Stimulated activated CD4-positive, alpha-beta T cell treated with anti-CD3 and anti-CD28 coated beads, Interleukin-12 subunit alpha, Interleukin-12 subunit beta, amount 100 ng/mL, for 4 hours (primary cell): ENCODE measurements around the gene COL26A1.
A peak's percentile ranks its signal among the peaks of the same experiment; 100 is the strongest.

ENCODE experiments used
- DNase-seq: peaks from one replicate; pipeline ENCODE4 v3.0.0-alpha.2; 2020

Gene COL26A1

DNA sequence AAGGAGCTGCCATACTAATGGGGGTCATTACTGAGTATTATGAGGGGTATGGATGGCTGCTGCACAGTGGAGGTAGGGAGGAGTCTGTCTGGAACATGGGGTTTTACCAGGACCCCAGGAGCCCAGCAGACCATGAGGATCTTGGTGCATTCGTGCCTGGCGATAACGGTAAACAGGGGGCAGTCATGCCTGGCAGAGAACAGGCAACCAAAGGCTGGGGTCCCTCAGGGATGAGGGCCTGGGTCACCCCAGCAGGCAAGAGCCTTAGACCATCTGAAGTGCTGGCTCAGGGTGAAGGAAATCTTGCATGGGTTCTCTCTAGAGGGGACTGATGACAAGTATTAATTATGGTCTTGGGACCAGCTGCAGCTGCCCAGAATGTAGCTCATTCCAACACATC is 220.3 kb downstream of the COL26A1 start:
- DNase-seq: no peak

DNA sequence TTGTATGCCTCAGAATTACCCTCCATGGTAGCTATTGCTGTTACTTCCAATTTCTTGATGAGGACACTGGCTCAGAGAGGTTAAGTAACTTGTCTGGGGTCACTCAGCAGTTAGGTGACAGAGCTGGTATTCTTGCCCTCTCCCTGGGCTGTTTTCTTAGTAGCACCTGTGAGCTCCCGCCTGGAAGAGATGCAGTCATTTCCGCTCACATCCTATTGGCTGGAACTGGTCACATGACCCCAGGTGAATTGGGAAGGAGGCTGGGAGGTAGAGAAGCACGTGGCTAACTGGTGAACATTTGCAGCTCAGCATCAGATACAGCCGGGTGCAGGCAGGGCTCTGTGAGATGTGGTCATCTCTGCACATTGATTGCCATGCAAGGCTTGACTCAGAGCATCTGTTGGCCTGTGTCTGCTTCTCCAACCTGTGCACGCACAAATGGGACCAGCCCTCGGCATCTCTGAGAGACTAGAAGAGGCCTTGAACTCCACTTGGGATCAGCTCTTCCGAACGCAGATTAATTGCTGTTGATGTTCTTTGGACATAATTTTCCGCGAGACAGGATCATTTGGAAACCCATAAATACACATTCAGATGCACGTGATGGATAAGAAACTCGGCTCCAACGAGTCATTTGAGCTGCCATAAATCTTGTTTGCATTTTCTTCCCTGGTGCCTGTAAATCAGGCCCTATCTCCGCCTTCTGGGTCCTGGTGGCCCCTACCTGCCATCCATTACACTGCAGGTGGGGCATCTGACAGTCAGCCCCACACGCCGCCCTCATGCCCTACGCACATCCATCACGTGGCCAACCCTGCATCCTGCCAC is 223.6 kb downstream of the COL26A1 start:
- DNase-seq: no peak

DNA sequence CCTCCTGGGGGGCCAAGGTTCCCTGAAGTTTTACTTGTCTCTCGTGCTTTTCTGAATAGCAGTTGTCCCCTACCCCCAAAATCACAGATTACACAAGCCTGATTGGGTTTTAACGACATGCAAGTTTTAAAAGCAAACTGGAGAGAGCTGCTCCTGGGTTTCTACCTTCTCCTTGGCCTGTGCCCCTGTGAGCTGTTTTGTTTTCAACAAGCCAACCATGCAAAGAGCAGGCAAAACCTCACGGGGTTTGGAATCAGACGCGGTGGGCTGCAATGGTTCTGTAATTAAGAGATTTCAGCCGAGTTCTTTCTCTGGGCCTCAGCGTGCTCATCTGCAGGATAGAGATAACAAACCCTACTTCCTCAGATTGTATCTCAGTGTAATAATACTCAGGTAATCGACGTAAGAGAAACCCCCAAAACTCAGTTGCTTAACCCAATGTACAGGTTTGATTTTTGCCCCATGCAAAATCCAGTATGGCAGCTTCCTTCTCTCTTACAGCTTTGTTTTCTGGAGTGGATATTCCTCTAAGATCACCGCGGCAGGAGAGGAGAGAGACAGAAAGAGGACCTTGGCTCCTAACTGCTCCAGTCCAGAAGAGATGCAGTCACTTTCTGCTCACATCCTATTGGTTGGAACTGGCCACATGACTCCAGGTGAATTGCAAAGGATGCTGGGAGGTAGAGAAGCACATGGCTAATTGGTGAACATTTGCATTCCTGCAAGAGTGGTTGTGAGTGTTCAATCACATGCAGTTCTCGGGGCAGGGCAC is 224.4 kb downstream of the COL26A1 start:
- DNase-seq: no peak

DNA sequence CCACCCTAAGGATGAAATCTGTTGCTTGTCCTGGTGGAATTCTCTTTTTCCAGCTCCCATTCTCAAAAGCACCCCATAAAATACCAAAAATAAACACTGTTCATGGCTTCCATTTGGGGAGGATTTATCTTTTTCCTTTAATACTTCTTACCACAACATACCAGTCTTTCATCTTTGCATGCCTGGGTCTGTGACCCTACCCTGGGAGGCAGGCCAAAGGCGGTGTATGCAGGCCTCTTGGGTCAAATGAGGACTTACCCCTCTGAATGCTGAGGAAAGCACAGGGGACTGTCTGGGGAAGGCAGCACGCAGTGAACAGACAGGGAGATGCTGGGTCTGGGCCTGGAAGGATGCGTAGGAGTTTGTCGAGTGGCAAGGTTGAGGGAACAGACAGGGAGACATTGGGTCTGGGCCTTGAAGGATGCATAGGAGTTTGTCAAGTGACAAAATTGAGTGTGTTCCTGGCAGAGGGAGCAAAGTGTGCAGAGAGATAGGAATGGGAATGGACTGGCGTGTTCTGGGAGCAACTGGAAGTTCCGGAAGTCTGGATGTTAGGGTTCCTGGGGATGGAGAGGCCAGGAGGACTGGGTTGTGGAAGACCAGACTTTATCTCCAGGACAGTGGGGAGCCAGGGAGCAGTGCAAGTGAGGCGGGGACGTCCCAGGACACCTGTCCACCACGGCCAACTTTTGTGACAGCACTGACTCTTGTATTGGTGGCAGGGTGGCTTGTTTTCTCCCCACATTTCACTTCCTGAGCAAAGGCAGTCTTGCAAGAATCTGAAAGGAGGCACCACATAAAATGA is 225.7 kb downstream of the COL26A1 start:
- no peak for DNase-seq

DNA sequence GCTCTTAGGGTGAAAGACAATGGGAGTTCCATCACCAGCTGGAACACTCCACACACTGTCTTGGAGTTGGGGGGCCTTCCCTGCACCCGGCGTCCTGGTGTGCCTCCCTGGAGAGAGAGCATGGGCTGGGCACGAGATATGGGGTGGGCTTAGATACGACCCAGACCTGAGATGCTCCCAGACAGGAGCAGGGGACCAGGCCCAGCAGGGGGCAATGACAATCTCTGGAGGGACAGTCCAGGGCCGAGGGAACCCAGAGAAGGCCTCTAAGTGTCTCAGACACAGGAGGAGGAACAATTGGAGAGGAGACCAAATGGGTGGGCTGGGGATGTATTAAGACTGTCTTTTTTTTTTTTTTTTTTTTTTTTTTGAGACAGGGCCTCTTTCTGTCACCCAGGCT is 226.4 kb downstream of the COL26A1 start:
- DNase-seq: no peak

DNA sequence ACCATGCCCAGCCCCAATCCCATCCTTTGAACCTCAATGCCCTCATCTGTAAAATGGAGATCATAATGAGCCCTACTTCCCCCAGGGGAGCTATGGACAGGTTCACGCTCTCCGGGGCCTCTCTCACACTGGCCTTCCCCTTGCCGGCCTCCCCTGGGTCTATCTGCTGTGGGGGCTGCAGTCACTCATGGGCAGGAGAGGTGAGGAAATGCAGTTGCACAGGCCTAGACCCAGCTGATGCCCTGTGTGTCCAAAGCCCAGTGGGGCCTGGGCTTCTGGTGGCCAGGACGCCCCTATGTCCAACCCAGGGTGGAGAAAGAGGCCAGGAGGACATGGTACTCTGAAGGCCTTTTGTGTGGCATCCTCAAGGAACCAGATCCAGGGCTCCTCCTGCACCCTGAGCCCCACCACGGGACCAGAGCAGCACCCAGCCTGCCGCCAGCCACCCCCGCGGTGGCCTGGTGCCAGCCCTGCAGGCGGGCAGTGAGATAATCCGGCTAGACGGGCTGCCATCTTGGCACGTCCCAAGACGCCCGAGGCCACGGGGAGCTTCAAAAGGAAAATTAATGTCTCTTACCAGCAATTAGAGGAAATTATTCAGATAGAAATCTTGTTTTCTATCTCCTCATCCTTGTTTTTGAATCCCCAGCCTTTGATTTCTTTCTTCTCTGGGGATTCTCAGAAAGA is 227.4 kb downstream of the COL26A1 start:
- DNase-seq: no peak

DNA sequence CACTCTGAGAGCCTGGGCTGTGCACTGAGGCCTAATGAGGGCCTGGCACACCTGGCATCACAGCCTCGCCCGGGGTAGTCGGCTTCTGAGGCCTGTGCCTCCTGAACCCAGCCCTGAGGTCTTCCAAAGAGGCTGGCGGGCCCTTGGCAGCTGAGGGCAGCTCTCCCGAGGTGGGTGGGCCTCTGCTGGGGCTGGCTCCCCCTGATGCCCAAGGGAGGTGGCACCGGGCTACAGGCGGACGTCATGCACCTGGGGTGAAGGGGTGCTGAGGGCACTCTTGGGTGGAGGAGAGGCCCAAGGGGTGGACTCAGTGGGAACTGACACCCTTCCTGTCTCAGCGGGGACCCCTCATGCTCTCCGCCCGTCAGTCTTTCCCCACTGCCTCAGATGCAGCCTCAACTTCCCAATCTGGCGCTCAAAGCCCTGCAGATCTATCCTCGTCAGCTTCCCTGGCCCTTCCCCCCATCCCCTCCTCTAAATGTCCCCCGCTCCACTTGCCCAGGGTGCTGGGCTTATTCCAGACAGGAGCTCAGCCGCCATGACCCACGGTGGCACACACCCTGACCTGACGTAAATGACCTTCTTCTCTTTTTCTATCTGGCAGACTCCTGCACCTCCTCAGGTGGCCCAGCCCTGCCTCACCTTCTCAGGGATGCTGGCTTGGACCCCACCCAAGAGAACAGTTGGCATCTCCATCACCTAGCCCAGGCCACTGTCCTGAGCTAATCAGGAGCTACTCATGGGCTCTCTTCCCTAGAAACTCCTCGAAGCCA is 228.2 kb downstream of the COL26A1 start:
- no peak for DNase-seq

DNA sequence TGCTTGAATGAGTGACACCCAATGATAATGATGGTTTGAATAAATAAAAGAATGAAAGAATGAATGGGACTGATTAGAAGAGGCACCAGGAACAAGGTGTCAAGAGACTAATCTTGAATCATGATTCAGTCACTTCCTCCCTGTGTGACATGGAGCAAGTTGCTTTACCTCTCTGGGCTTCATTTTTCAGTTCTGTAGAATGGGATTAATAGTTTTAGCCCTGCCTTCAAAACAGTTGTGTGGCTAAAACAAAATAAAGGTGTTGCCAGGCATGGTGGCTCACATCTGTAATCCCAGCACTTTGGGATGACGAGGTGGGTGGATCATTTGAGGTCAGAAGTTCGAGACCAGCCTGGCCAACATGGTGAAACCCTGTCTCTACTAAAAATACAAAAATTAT is 228.8 kb downstream of the COL26A1 start:
- DNase-seq: no peak

DNA sequence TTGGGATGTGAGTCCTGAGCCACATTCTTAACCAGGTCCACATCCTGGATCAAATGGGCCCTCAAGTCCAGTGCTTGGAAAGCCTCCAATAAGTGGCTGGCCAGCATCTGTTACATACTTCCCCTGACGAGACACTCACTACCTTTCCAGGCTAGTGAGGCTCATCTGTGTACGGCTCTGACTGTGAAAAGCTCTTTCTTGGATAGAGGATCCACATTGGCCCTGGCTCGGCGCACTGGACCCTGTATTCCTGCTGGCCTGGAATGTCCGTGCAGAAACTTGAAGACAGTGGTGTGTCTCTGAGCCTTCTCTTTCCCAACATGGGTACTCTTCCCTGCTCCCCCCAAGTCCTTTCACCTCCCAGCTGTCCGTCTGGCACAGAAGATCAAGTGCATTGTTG is 230.9 kb downstream of the COL26A1 start:
- no peak for DNase-seq

DNA sequence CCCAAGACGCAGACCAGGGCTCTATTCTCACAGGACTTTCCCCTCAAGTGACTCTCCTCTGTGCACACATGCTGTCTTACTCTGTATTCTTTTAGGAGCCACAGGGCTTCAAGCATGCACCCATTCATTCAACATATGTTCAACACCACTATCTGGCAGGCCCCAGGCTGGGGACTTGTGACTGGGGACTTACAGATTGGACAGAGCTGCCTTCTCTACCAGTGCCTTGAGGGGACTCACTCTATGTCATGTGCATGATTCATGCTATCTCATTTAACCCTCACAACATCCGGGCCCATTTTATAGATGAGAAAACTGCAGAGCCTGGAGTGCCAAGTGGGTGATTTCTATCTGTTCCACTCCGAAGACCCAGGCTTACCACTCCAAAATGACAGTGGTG is 232.1 kb downstream of the COL26A1 start:
- DNase-seq: no peak

DNA sequence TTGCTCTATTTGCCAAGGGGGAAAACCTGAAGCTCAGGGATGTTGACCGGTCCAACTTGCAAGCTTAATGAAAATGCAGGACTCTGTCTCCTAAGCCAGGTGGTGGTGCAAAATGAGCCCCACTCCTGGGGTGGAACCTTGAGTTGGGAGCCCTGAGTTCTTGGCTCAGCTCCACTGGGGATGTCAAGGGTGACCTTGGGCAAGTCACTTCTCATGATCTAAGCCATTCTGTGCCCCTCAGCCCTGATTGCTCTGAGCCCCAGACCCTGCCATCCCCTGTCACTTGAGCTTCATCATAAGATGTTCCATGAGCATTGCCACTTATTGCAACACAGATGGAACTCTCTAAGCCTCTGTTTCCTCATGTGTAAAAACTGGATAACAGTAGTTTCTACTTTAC is 232.6 kb downstream of the COL26A1 start:
- DNase-seq: no peak

DNA sequence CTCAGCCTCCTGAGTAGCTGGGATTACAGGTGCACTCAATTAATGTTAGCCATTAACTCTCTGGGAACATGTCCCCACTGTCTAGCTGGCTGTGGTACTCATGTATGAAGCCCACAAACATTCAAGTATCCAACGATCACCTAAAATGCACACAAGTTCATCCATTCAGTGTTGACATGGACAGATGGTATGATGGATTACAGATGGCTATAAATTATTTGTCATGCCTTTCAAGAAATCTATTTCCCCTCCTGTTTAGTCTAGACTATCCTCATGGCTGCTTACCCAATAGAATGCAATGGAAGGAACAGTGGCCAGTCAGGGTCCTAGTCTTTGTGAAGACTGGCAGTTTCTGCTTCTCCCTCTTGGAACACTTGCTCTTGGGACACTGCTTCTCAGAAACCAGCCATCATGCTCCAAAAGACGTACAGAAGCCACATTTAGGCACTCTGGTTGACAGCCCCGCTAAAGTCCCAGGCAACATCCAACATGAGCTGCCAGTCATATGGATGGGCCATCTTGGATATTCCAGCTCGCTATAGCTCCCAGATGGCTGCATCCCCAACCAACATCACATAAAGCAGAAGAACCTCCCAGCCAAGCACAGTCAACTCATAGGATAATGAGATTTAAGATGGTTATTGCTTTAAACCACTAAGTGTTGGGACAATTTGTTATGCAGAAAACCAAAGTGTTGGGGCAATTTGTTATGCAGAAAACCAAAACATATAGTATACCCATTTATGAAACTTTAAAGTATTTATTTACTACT is 233.3 kb downstream of the COL26A1 start:
- no peak for DNase-seq

DNA sequence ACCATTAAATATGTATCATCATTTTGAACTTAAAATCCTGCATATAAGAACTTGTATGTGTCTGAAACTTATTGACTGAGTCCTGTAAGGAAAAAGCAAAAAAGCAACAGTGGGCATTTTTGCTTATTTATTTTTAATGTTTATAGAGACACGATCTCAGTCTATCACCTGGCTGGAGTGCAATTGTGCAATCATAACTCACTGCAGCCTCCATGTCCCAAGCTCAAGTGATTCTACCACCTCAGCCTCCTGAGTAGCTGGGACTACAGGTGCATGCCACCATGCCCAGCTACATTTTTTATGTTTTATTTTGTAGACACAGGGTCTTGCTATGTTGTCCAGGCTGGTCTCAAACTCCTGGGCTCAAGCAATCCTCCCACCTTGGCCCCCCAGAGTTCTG is 234.2 kb downstream of the COL26A1 start:
- DNase-seq: no peak

DNA sequence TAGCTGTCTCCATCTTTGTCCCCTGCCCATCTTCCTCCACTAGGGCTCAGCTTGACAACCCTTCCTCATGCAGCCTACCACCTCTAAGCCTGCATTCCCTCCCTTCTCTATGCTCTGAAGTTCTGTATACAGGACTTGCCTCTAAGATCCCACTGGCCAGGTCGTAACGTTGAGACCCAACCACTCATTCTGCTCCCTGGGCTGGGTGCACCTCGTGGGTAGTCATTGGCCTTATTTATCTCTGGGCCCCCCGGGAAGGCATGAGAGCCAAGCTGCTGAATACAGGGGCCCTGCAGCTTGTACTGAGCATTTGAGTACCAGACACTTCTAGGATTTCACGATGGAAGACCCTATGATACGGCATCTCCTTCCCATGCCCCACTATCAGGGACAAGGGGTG is 235.3 kb downstream of the COL26A1 start:
- DNase-seq: no peak

DNA sequence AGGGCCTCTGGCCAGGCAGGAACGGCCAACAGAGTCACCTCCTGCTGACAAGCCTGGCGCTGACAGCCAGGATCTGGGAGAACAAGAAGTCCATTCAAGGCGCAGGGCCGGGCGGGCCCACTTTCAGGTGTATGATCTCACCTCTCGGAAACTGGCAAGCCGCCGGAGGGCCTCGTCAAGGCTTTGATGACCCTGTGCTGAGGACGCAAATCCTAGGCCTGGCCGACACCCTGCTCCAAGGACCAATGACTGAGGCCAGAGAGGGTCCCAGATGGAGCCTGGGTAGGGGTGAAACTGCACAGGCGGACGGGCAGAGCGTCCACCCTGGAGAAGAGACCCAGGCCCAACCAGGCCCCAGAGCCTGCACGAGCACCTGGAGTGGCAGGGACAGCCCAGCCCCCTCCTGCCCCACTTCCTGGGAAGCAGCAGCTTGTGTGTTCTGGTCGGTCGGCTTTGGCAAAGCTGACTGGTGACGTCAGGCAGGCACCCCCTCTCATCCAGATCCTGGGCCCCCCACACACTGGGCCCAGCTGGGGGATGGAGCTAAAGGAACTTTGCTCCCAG is 235.8 kb downstream of the COL26A1 start:
- no peak for DNase-seq

DNA sequence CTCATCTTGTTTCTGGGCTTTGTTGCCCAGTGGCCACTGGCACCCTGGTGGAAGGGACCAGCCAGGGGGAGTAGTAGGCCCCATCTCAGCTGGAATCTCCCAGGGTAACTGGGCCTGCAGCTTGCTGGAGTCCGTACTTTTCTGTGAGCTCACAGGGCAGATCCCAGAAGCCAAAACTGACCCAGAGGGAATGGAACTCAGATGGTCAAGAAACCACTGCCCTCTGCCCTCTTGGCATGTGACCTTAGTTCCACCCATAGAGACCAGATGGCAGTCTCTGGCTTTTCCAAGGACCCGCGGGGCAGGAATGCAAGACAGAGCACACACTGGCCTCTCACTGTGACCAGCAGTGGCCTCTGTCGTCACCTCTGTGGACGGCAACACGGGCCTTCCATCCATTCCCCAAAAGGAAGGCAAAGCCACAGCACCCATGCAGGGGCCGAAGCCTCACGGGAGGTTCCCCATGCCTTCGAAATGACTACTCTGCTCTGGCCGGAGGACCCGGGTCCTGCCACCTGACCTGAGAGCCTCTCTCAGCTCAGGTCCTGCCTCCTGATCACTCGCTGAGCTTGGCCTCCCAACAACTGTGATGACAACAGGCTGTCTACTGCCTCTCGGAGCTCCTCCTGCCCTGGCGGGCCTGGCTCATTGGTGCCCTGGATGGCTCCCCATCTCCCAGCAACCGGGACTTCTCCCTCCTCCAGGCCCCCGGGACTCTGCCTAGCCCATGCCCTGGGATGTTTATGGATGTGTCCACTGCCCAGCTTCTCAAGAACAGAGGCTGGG is 236.5 kb downstream of the COL26A1 start:
- DNase-seq: no peak

DNA sequence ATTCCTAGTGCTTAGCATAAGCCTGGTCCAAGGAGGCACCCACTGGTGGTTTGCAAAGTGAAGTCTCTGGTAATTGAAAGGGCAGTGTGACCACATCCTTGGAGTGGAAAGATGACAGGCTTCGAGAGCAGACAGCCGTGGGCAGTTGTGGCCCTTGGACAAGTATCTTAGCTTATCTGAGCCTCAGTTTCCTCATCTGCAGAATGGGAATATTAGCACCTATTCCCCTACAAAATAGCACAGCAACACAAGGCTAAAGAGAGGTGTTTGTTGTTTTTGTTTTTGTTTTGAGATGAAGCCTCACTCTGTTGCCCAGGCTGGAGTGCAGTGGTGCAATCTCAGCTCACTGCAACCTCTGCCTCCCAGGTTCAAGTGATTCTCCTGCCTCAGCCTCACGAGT is 237.1 kb downstream of the COL26A1 start:
- DNase-seq: no peak

DNA sequence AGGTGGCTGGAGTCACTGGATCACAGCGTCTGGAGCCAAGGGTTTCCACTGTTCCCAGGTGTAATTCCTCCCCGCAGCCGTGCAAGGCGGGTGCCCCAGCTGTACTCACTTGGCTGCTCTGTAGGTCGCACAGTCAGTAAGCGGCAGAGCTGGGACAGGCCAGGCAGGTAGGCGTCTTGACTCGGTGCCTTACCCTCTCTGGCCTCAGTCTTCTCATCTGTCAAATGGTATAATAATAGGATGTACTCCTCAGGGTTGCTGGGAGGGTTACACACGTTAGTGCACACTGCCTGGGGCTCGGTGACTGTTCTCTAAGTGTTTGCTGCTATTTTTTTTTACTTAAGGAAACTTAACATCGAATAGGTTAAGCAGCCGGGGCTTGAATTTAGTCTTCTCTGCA is 239.4 kb downstream of the COL26A1 start:
- no peak for DNase-seq

DNA sequence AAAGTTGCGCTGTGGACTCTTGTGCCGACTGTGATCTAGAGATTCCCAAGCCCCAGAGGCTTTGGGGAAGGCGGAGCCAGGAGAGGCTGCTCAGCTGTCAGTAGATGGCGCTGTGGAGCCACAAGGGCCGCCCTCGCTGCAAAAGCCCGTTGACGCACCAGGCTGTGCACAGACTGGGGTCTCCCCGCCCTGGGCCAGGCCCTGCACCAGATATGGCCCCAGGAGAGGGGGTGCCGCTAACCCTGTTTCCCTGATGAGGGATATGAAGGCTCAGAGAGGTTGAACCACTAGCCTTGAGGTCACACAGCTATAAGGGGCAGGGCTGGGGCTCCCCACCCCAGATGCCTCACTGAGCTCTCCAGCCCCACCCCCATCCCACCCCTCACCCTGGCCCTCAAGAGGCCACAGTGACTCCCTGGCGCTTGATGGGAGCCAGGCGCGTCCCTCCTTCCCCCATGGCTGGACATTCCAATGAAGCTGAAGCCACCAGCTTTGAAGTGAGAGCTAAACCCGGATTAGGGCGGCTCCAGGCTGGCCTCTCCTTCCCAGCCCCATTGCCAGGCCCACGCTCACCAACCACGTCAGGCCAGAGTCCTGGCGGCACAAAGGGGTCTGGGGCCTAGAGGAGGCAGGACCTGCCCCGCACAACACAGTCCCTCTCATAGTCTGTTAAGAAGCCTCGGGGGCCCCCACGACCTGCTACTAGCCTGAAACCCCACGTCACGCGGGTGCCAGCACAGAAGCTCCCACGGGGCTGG is 240.0 kb downstream of the COL26A1 start:
- DNase-seq: peak; percentile 67
